Panc1 (cell line): Measurements from ENCODE around the gene CCDC177.

Experiments
- CTCF ChIP-seq: fragments of 450-650 bp; IDR thresholded peaks from 2 replicates; pipeline ENCODE4 v1.5.1; 2017; ENCODE audit warnings: mild to moderate bottlenecking
- POLR2AphosphoS5 ChIP-seq: IDR thresholded peaks from 2 replicates; pipeline ENCODE4 v1.6.1; 2012; ENCODE audit warnings: mild to moderate bottlenecking, low read depth, low read length, moderate library complexity

GRCh38 chr14:69612014-69612782, 37.5 kb upstream of the CCDC177 start:
- TF ChIP-seq CTCF (no peak), POLR2AphosphoS5 (no peak)
